B cell (primary cell): ENCODE data around the gene RBM27.

Source experiments
- EZH2 ChIP-seq: IDR thresholded peaks from 2 replicates; pipeline ENCODE4 v1.6.1; 2012; ENCODE audit warnings: borderline replicate concordance, low read depth, mild to moderate bottlenecking, moderate library complexity, low read length; ENCODE audit not compliant: insufficient read depth, poor library complexity, severe bottlenecking
- TF ChIP-seq, protein P1 (sequence below): fragments of 200-600 bp; IDR thresholded peaks from one replicate; pipeline ENCODE4 v1.8.0; 2022; ENCODE audit warnings: antibody characterized with exemption, mild to moderate bottlenecking

DNA sequence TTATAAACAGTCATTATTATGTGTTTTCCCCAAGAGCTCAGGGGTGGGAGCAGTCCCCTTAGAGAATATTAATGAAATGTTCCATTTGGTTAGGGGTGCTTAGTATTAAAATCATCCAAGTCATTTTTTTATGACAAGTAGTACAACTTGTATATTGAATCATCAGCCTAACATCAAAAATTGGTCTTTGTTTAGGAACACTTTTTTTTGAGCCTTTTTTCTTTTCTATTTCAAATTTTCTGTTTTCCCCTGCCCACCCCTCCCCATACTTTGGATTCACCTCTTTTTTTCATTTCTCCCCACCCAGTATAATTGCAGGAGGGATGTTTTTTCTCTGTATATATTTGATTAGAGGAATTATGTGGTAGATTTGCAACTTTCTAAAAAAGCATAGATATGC is 25.8 kb downstream of the RBM27 start:
- TF ChIP-seq, protein P1, sequence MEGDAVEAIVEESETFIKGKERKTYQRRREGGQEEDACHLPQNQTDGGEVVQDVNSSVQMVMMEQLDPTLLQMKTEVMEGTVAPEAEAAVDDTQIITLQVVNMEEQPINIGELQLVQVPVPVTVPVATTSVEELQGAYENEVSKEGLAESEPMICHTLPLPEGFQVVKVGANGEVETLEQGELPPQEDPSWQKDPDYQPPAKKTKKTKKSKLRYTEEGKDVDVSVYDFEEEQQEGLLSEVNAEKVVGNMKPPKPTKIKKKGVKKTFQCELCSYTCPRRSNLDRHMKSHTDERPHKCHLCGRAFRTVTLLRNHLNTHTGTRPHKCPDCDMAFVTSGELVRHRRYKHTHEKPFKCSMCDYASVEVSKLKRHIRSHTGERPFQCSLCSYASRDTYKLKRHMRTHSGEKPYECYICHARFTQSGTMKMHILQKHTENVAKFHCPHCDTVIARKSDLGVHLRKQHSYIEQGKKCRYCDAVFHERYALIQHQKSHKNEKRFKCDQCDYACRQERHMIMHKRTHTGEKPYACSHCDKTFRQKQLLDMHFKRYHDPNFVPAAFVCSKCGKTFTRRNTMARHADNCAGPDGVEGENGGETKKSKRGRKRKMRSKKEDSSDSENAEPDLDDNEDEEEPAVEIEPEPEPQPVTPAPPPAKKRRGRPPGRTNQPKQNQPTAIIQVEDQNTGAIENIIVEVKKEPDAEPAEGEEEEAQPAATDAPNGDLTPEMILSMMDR = no peak
- TF ChIP-seq EZH2 = no peak
